SU-DHL-6 (cell line): ENCODE results near the gene PSMA7.
A peak's percentile ranks its signal among the peaks of the same experiment; 100 is the strongest.

Source experiments
- H2AFZ ChIP-seq: fragments of 200-600 bp; sonication (generic); 2 replicates; pipeline ENCODE4 v1.6.1; 2014; ENCODE audit warnings: low read depth, mild to moderate bottlenecking, moderate library complexity, mixed read lengths, antibody characterized with exemption, low read length; ENCODE audit not compliant: severe bottlenecking
- H3F3A ChIP-seq: fragments of 200-600 bp; shearing (Covaris generic); 2 replicates; pipeline ENCODE4 v1.6.0; 2016; ENCODE audit warnings: antibody characterized with exemption, mild to moderate bottlenecking; ENCODE audit not compliant: insufficient read depth
- H3K27ac ChIP-seq: fragments of 200-600 bp; sonication (generic); 2 replicates; pipeline ENCODE4 v1.5.1; 2016; ENCODE audit warnings: low read depth, mild to moderate bottlenecking, low read length, moderate library complexity, mixed read lengths
- H3K27me3 ChIP-seq: fragments of 200-600 bp; sonication (generic), shearing (Covaris generic); 2 replicates; pipeline ENCODE4 v1.6.0; 2014; ENCODE audit warnings: mild to moderate bottlenecking, low read length
- H3K36me3 ChIP-seq: fragments of 200-600 bp; sonication (generic); 2 replicates; pipeline ENCODE4 v1.6.1; 2014; ENCODE audit warnings: mild to moderate bottlenecking, low read length, mixed read lengths
- H3K4me2 ChIP-seq: fragments of 300-600, 200-600 bp; shearing (Covaris generic), sonication (generic); 2 replicates; pipeline ENCODE4 v1.6.0; 2014; ENCODE audit warnings: low read length, low read depth, mild to moderate bottlenecking; ENCODE audit not compliant: poor library complexity, severe bottlenecking
- H3K4me3 ChIP-seq: fragments of 200-600 bp; sonication (generic); 2 replicates; pipeline ENCODE4 v1.5.1; 2014; ENCODE audit warnings: antibody characterized with exemption, low read length, mild to moderate bottlenecking, mixed read lengths; ENCODE audit not compliant: insufficient read depth, poor library complexity, severe bottlenecking
- H3K79me2 ChIP-seq: fragments of 200-600 bp; sonication (generic); 2 replicates; pipeline ENCODE4 v1.6.1; 2014; ENCODE audit warnings: mild to moderate bottlenecking, low read length, moderate library complexity; ENCODE audit not compliant: insufficient read depth
- H3K9ac ChIP-seq: fragments of 200-600 bp; sonication (generic); 2 replicates; pipeline ENCODE4 v1.7.0; 2014; ENCODE audit warnings: mild to moderate bottlenecking, low read length
- H3K9me2 ChIP-seq: fragments of 200-600 bp; sonication (generic); replicated peaks from 2 replicates; pipeline ENCODE4 v1.6.1; 2014; ENCODE audit warnings: low read length; ENCODE audit not compliant: insufficient read depth
- H3K9me3 ChIP-seq: fragments of 200-600 bp; sonication (generic); 2 replicates; pipeline ENCODE4 v1.6.1; 2014; ENCODE audit warnings: low read length, mixed read lengths; ENCODE audit not compliant: insufficient read depth
- H4K20me1 ChIP-seq: fragments of 200-600 bp; sonication (generic); 2 replicates; pipeline ENCODE4 v1.6.1; 2014; ENCODE audit warnings: low read depth, mild to moderate bottlenecking, antibody characterized with exemption, low read length, moderate library complexity, mixed read lengths
- EZH2phosphoT487 ChIP-seq: fragments of 200-600 bp; sonication (generic), shearing (Covaris generic); conservative IDR thresholded peaks from 2 replicates; pipeline ENCODE4 v1.6.1; 2018; ENCODE audit warnings: mild to moderate bottlenecking, antibody characterized with exemption, low read length, moderate library complexity, mixed read lengths
- TF ChIP-seq, protein P1 (sequence below): fragments of 200-600 bp; sonication (generic); IDR thresholded peaks from one replicate; pipeline ENCODE4 v1.5.1; 2017; ENCODE audit warnings: antibody characterized with exemption, mild to moderate bottlenecking, low read length, moderate library complexity; ENCODE audit not compliant: insufficient read depth, poor library complexity, severe bottlenecking

PSMA7 gene

DNA sequence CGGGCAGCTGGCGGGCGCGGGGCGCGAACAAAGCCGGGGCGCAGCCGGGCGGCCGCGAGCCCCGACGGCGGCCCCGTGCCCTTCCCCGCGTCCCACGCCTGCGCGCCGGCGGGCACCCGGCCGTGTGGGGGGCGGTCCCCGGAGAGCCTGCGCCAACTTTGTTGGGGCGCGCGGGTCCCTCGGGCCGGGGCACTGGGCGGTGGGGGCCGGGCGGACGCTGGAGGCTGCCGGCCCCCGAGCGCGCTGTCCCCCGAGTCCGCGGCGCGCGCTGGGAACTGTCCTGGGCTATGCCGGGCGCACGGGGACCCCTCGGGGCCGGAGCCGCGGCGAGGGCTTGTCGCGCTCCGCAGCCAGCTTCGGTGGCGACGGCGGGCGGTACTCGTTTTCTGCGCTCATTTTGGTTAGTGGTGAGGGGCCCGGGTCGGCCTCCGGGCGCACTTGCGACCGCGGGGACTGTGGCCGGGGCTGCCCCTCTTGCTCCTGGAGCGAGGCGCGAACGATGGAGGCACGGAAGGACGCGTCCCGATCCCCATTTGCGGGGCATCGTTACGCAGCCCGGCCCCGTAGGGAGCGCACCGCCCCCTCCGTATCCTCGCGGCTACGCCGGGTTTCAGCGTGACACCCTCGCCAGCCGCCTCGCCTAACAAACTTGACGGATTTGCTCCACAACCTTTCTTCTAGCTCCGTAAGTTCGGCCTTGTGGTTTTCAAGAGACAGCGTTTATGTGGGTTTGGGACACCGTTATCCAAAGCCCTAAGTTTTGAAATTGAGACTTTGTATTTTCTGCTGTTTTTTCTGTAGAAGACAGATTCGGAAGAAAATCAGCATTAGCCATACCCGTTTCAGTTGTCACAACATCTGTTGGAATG lies 997 bp upstream of the PSMA7 start:
- peak overlapping the region; percentile 27 for H2AFZ ChIP-seq

DNA sequence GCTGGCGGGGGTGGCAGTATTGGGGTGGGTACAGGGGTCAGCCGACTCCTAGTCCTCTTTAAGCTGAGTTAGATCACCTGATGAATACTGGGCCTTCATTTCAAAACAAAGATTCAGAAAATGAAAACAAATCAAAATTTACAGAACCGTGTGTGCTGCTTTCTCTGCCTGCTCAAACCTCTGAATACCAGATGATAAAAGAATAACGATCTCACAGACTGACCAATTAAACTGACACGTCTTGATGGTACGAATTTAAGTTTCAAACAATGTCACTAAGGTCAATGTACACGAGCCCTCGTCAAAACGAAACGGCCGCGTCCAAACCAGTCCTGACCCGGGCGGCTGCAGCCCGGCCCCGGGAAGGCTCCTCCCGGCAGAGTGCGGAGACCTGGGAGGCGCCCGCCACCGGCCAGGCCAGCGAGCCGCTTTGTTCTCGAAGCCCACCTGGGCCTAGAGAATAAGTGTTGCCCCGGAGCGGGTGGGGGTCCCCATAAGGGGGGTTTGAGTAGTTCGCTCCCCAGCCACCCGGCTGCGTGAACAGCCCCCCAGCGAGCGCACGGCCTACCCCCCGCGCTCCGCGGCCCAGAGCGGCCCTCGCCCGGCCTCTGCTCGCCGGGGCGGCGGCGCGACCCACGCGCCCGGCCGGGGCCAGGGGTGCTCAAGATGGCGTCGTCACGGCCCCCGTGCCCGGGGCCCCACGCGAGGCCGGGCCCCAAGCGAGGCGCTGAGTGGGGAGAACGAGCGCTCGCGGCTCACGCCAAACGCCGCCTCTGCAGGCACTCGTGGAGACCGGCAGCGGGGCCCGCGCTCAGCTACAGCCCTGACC lies 728 bp downstream of the PSMA7 start:
- Histone ChIP-seq H3K9me2 (no peaks in the 10 kb centered on the region), H3K36me3 (peaks cover 5% of the 10 kb centered on the region), H3K9me3 (no peaks in the 10 kb centered on the region), H3F3A (peaks cover 4% of the 10 kb centered on the region; the same call in 1 of the 2 replicates), H3K4me2 (peak overlapping the region; percentile 88), H4K20me1 (peaks cover 4% of the 10 kb centered on the region; the same call in 1 of the 2 replicates), H2AFZ (no peak overlapping the region), H3K27me3 (no peaks in the 10 kb centered on the region), H3K9ac (peak overlapping the region; percentile 76), H3K79me2 (peaks cover 65% of the 10 kb centered on the region), H3K27ac (peak overlapping the region; percentile 60), H3K4me3 (peak overlapping the region; percentile 80)
- no peak for TF ChIP-seq EZH2phosphoT487
- TF ChIP-seq, protein P1, sequence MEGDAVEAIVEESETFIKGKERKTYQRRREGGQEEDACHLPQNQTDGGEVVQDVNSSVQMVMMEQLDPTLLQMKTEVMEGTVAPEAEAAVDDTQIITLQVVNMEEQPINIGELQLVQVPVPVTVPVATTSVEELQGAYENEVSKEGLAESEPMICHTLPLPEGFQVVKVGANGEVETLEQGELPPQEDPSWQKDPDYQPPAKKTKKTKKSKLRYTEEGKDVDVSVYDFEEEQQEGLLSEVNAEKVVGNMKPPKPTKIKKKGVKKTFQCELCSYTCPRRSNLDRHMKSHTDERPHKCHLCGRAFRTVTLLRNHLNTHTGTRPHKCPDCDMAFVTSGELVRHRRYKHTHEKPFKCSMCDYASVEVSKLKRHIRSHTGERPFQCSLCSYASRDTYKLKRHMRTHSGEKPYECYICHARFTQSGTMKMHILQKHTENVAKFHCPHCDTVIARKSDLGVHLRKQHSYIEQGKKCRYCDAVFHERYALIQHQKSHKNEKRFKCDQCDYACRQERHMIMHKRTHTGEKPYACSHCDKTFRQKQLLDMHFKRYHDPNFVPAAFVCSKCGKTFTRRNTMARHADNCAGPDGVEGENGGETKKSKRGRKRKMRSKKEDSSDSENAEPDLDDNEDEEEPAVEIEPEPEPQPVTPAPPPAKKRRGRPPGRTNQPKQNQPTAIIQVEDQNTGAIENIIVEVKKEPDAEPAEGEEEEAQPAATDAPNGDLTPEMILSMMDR, result no peak

More for the DNA sequence above, 997 bp upstream of the PSMA7 start:
- H4K20me1 ChIP-seq, result peaks cover 4% of the 10 kb centered on the region; the same call in 1 of the 2 replicates
- no peaks in the 10 kb centered on the region for H3K9me3 ChIP-seq
- H3K79me2 ChIP-seq, result peaks cover 78% of the 10 kb centered on the region
- H3K27ac ChIP-seq, result no peak overlapping the region; the same call in 1 of the 2 replicates
- peak overlapping the region; percentile 80 for H3K4me3 ChIP-seq
- H3K9me2 ChIP-seq, result no peaks in the 10 kb centered on the region
- no peaks in the 10 kb centered on the region for H3K27me3 ChIP-seq
- no peaks in the 10 kb centered on the region for H3F3A ChIP-seq
- 0 out of 2 replicates have a peak, but pooled peaks cover under 1% of the 10 kb centered on the region for H3K36me3 ChIP-seq
- no peak for TF ChIP-seq EZH2phosphoT487
- TF ChIP-seq, protein P1, result no peak
- peak overlapping the region; percentile 76 for H3K9ac ChIP-seq
- peak overlapping the region; percentile 59 for H3K4me2 ChIP-seq

DNA sequence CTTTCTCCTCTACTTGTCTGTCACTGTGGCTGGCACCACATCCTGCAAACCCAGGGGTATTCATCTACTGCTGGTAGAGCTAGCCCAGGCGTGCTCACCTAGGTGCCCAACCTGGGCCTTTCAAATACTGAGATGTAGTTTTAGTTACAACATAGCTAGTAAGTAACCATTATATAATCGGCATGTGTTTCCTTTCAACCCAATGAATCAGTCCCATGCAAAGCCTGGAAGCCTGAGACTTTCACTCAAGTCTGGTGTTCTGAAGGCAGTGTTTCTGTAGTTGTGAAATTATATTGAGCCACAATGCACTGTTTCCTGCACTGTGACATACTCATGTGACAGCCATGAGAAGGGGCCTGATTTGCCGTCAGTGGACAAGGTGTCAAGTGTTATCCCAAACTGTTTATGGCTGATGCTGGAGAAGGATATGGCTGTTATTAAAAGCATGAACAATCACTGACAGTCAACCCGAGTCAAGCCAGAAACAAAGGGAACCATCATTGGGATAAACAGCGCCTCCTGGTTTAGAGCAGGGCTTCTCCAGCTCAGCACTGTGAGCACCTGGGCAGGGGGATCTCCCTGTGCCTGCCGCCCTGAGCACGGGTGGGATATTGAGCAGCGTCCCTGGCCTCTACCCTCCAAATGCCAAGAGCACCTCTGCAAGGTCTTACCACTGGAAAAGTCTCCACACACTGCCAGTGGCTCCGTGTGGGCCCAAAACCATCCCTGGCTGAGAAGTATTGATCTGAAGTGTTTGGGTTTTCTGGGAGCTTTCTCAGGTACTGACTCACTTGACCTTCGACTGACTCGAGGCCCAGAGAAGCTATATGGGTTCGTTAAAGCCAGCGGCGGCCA lies 1.6 kb downstream of the PSMA7 start:
- Histone ChIP-seq H3K36me3 (peaks cover 7% of the 10 kb centered on the region), H4K20me1 (peaks cover 4% of the 10 kb centered on the region; the same call in 1 of the 2 replicates), H2AFZ (no peak overlapping the region), H3K9me3 (no peaks in the 10 kb centered on the region), H3K9ac (peak overlapping the region; percentile 76), H3K27me3 (no peaks in the 10 kb centered on the region), H3K4me3 (peak overlapping the region; percentile 80), H3K79me2 (peaks cover 57% of the 10 kb centered on the region), H3K27ac (peak overlapping the region; percentile 60; the same call in 1 of the 2 replicates), H3K9me2 (no peaks in the 10 kb centered on the region), H3F3A (peaks cover 12% of the 10 kb centered on the region), H3K4me2 (peak overlapping the region; percentile 88)
- no peak for TF ChIP-seq EZH2phosphoT487
- TF ChIP-seq, protein P1, result peak; percentile 28
